B cell (primary cell): Measurements from ENCODE around the gene AMPD2. TPM values are rescaled to one million over a fixed set of nuclear protein-coding genes. Genes with fewer than 3 reads are reported as not detected.

ENCODE experiments used
- ATAC-seq: fragments of 200-7000 bp; cut with Tn5 transposase; one replicate; pipeline ENCODE4 v1.10.0; 2021; ENCODE audit warnings: low read depth, mild to moderate bottlenecking, moderate number of reproducible peaks, moderate library complexity
- CTCF ChIA-PET: fragments of 350-600 bp; sonication (Branson Sonifier 250); formaldehyde crosslinking; loops from one replicate; lab custom pipeline; 2021; ENCODE audit warnings: antibody characterized with exemption, inconsistent platforms; lab: Charles Lee
- POLR2A ChIA-PET: fragments of 350-600 bp; sonication (Branson Sonifier 250); formaldehyde crosslinking; loops from one replicate; lab custom pipeline; 2021; ENCODE audit warnings: antibody characterized with exemption; lab: Charles Lee
- DNase-seq: peaks from one replicate; pipeline ENCODE4 v3.0.0; 2013
- H2AFZ ChIP-seq: 2 replicates; pipeline ENCODE4 v1.6.1; 2012; ENCODE audit warnings: mild to moderate bottlenecking, low read depth, low read length; ENCODE audit not compliant: insufficient read depth, poor library complexity, severe bottlenecking
- H3K27ac ChIP-seq, 2 donors: 1 replicate in 1 of 2; 2 replicates in 1 of 2; pipeline ENCODE4 v1.5.1; 2012 to 2013; ENCODE audit warnings: low read length in 2 of 2, mild to moderate bottlenecking in 2 of 2, moderate library complexity in 1 of 2
- H3K27me3 ChIP-seq, 4 experiments: fragments of 200-600 bp in 1 of 4; sonication (generic) in 1 of 4; replicated peaks in 1 of 4; 1 replicate in 2 of 4; 2 replicates in 2 of 4; pipeline versions ENCODE4 v1.6.1 to v1.7.0; 2013 to 2016; ENCODE audit warnings: low read length in 3 of 4, mild to moderate bottlenecking in 2 of 4, mixed read lengths in 1 of 4, moderate library complexity in 1 of 4; ENCODE audit not compliant: insufficient read depth in 4 of 4, control insufficient read depth in 3 of 4; ENCODE audit errors: control extremely low read depth in 1 of 4
- H3K36me3 ChIP-seq, 2 experiments: replicated peaks in 1 of 2; 1 replicate in 1 of 2; 2 replicates in 1 of 2; pipeline versions ENCODE4 v1.6.1 to v1.7.1; 2013; ENCODE audit warnings: low read length in 1 of 2; ENCODE audit not compliant: insufficient read depth in 2 of 2, control insufficient read depth in 1 of 2; ENCODE audit errors: control extremely low read depth in 1 of 2, extremely low read depth in 1 of 2
- H3K4me1 ChIP-seq, 2 donors: fragments of 200-600 bp in 1 of 2; sonication (generic) in 1 of 2; 1 replicate in 1 of 2; 2 replicates in 1 of 2; pipeline versions ENCODE4 v1.5.1 to v1.6.1; 2013 to 2017; ENCODE audit warnings: low read length in 2 of 2; ENCODE audit not compliant: control insufficient read depth in 2 of 2, insufficient read depth in 2 of 2
- H3K4me2 ChIP-seq: replicated peaks from 2 replicates; pipeline ENCODE3; 2012; ENCODE audit warnings: mild to moderate bottlenecking, low read depth, low read length; ENCODE audit not compliant: poor library complexity, severe bottlenecking
- H3K4me3 ChIP-seq, 5 experiments: fragments of 200-600 bp in 1 of 5; sonication (generic) in 1 of 5; 1 replicate in 3 of 5; 2 replicates in 2 of 5; pipeline versions ENCODE4 v1.5.1 to v1.7.0; 2011 to 2016; ENCODE audit warnings: low read length in 4 of 5, mild to moderate bottlenecking in 4 of 5, low read depth in 2 of 5, control low read depth in 1 of 5, moderate library complexity in 1 of 5; ENCODE audit not compliant: insufficient read depth in 1 of 5; ENCODE audit errors: control extremely low read depth in 1 of 5, extremely low read depth in 1 of 5
- H3K79me2 ChIP-seq: fragments of 200-600 bp; sonication (generic); one replicate; pipeline ENCODE4 v1.6.0; 2016; ENCODE audit warnings: low read length; ENCODE audit not compliant: control insufficient read depth, insufficient read depth
- H3K9ac ChIP-seq: fragments of 200-600 bp; sonication (generic); 2 replicates; pipeline ENCODE4 v1.6.1; 2017; ENCODE audit warnings: mild to moderate bottlenecking, low read length, moderate library complexity
- H3K9me3 ChIP-seq, 3 donors: one replicate each; pipeline versions ENCODE4 v1.6.1 to v1.7.1; 2013; ENCODE audit warnings: low read length in 2 of 3; ENCODE audit not compliant: control insufficient read depth in 2 of 3, insufficient read depth in 1 of 3; ENCODE audit errors: control extremely low read depth in 1 of 3
- H4K20me1 ChIP-seq: 2 replicates; pipeline ENCODE4 v1.6.0; 2012; ENCODE audit warnings: mild to moderate bottlenecking, low read length; ENCODE audit not compliant: insufficient read depth, control insufficient read depth, poor library complexity, severe bottlenecking
- H3K27ac Mint-ChIP-seq: one replicate; pipeline ENCODE4 v1.8.0; 2021; ENCODE audit warnings: mixed read lengths
- H3K27me3 Mint-ChIP-seq: one replicate; pipeline ENCODE4 v1.8.0; 2021; ENCODE audit warnings: mixed read lengths
- H3K4me1 Mint-ChIP-seq: one replicate; pipeline ENCODE4 v1.8.0; 2021; ENCODE audit warnings: mixed read lengths
- H3K4me3 Mint-ChIP-seq: one replicate; pipeline ENCODE4 v1.8.0; 2021; ENCODE audit warnings: mixed read lengths
- H3K9me3 Mint-ChIP-seq: one replicate; pipeline ENCODE4 v1.8.0; 2022; ENCODE audit warnings: mixed read lengths; ENCODE audit not compliant: insufficient read depth
- EZH2 ChIP-seq: IDR thresholded peaks from 2 replicates; pipeline ENCODE4 v1.6.1; 2012; ENCODE audit warnings: borderline replicate concordance, low read depth, mild to moderate bottlenecking, moderate library complexity, low read length; ENCODE audit not compliant: insufficient read depth, poor library complexity, severe bottlenecking
- WGBS: methylation state at CpG from one replicate; pipeline ENCODE4 v1.1.5; 2013; ENCODE audit warnings: missing lambda C conversion rate; ENCODE audit not compliant: insufficient coverage; 5-methylcytosine and 5-hydroxymethylcytosine counted together
- intact Hi-C: fragments of 100-400 bp; cut with micrococcal nuclease; formaldehyde crosslinking; loops from one replicate; pipeline ENCODE4 v1.10.0; 2022
- polyA plus RNA-seq: library from polyadenylated mRNA; depleted of rRNA; stranded (reverse); fragments of >200 nt; gene quantifications from 2 replicates; pipeline ENCODE4 v1.2.3, GENCODE V29; 2012
- total RNA-seq, 2 donors: library from RNA; stranded (reverse); fragments of 120-200 nt in 1 of 2; gene quantifications; 1 replicate in 1 of 2; 2 replicates in 1 of 2; pipeline versions ENCODE4 v1.2.3 to v1.2.4, GENCODE V29; 2013 to 2022
- TF ChIP-seq, protein P1 (sequence below): fragments of 200-600 bp; IDR thresholded peaks from one replicate; pipeline ENCODE4 v1.8.0; 2022; ENCODE audit warnings: antibody characterized with exemption, mild to moderate bottlenecking

AMPD2 gene
- total and polyA plus RNA-seq, 2 donors (not counting 1 experiment from before 2014, with no cell fraction given) = 104 to 121 TPM

DNA sequence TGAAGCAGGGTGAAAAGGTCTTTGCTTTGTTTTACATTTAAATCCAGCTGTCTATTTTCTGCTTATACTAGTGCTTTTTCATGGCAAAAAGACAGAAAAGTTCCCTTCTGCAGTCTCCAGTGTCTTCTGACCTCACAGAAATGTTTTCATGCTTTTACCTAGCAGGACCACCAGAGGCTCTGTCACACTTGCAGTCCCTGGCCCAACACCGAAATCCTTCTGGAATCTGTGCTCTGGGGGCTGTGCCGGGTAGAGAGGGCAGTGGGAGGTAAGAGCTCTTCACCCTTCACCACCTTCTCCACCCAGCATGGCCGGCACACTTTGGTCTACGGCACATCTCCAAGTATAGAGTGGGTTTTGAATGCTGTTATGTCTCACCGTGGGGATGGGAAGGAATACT lies 21.0 kb upstream of the AMPD2 start:
- POLR2A ChIA-PET = no interaction called here
- Histone ChIP-seq H4K20me1 (no peaks in the 10 kb centered on the region), H3K79me2 (no peaks in the 10 kb centered on the region), H3K9ac (no peak overlapping the region), H3K9me3 (no peaks in the 10 kb centered on the region), H3K27ac (no peak overlapping the region), H3K4me3 (no peak overlapping the region), H2AFZ (no peak overlapping the region), H3K36me3 (peaks cover 6 to 16% of the 10 kb centered on the region in 2 experiments), H3K4me1 (no peaks in the 10 kb centered on the region), H3K4me2 (no peak overlapping the region), H3K27me3 (no peaks in the 10 kb centered on the region)
- no peak overlapping the region for H3K4me3 Mint-ChIP-seq
- no peaks in the 10 kb centered on the region for H3K4me1 Mint-ChIP-seq
- no peak for TF ChIP-seq EZH2
- TF ChIP-seq, protein P1, sequence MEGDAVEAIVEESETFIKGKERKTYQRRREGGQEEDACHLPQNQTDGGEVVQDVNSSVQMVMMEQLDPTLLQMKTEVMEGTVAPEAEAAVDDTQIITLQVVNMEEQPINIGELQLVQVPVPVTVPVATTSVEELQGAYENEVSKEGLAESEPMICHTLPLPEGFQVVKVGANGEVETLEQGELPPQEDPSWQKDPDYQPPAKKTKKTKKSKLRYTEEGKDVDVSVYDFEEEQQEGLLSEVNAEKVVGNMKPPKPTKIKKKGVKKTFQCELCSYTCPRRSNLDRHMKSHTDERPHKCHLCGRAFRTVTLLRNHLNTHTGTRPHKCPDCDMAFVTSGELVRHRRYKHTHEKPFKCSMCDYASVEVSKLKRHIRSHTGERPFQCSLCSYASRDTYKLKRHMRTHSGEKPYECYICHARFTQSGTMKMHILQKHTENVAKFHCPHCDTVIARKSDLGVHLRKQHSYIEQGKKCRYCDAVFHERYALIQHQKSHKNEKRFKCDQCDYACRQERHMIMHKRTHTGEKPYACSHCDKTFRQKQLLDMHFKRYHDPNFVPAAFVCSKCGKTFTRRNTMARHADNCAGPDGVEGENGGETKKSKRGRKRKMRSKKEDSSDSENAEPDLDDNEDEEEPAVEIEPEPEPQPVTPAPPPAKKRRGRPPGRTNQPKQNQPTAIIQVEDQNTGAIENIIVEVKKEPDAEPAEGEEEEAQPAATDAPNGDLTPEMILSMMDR = no peak
- CTCF ChIA-PET = no interaction called here
- 94% methylated on average over 3 of the region's 5 CpGs for WGBS
- H3K27me3 Mint-ChIP-seq = no peaks in the 10 kb centered on the region
- ATAC-seq (no peak), DNase-seq (peak; percentile 17)
- no peak overlapping the region for H3K27ac Mint-ChIP-seq
- intact Hi-C loops = no loop called here
- H3K9me3 Mint-ChIP-seq = no peaks in the 10 kb centered on the region

DNA sequence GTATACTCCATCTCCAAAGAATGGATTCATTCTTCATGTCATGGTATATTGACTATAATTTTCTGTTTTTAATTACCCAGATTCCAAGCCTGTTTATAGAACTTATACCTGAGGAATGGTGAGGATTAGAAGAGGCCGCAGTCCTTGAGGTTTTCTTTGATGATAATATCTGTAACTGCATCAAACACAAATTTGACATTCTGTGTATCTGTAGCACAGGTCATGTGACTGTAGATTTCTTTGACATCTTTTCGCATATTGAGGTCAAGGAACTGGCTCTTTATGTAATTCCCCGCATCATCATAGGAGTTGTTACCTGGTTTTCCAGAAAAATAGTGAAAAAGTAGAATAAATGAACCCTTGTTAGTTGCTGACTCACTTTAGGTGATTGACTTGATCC lies 16.4 kb upstream of the AMPD2 start:
- Mint-ChIP-seq H3K27me3 (no peaks in the 10 kb centered on the region), H3K27ac (no peak overlapping the region), H3K4me3 (no peak overlapping the region), H3K4me1 (no peaks in the 10 kb centered on the region), H3K9me3 (no peaks in the 10 kb centered on the region)
- ChIA-PET POLR2A (no interaction called here), CTCF (interaction anchor here (4.3 kb wide), 1 partner anchor 37 kb away, joined by 23 read pairs; no protein-coding TSS in a partner anchor)
- Histone ChIP-seq H3K79me2 (no peaks in the 10 kb centered on the region), H3K4me1 (no peaks in the 10 kb centered on the region), H3K27ac (no peak overlapping the region), H2AFZ (no peak overlapping the region), H3K9ac (no peak overlapping the region), H4K20me1 (no peaks in the 10 kb centered on the region), H3K36me3 (no peaks in the 10 kb centered on the region), H3K27me3 (no peaks in the 10 kb centered on the region), H3K4me3 (no peak overlapping the region), H3K4me2 (no peak overlapping the region), H3K9me3 (no peaks in the 10 kb centered on the region)
- 100% methylated on average over 2 of the region's 3 CpGs for WGBS
- TF ChIP-seq EZH2 = no peak
- DNase-seq (no peak), ATAC-seq (no peak)
- intact Hi-C loops = no loop called here
